Measurements from ENCODE around the gene VEZF1.
A peak's percentile ranks its signal among the peaks of the same experiment; 100 is the strongest.

Gene VEZF1

GRCh38 chr17:57940231-57940630, 47.8 kb downstream of the VEZF1 start:
- H3K27me3 ChIP-seq (ENCODE audit: control insufficient read depth, insufficient read depth, low read length), result no peaks in the 10 kb centered on the region
- no peak overlapping the region for H3K9ac ChIP-seq (ENCODE audit: low read length)
- H3K27ac ChIP-seq (ENCODE audit: low read depth, low read length), result peak overlapping the region; percentile 98
- no peaks in the 10 kb centered on the region for H3K36me3 ChIP-seq (ENCODE audit: control insufficient read depth, insufficient read depth, low read length)
- H3K4me3 ChIP-seq (ENCODE audit: low read length), result no peak overlapping the region
- H3K4me1 ChIP-seq (ENCODE audit: control insufficient read depth, insufficient read depth, low read length), result peaks cover 89% of the 10 kb centered on the region

- peak overlapping the region; percentile 98 for H3K27ac ChIP-seq (ENCODE audit: low read depth, low read length)
- H3K9ac ChIP-seq (ENCODE audit: low read length), result peak overlapping the region; percentile 12
Measured at GRCh38 chr17:57939797-57940196, 48.3 kb downstream of the VEZF1 start.

GRCh38 chr17:57938061-57938502, 50.0 kb downstream of the VEZF1 start:
- no peak overlapping the region for H3K9ac ChIP-seq (ENCODE audit: low read length)
- no peaks in the 10 kb centered on the region for H3K36me3 ChIP-seq (ENCODE audit: control insufficient read depth, insufficient read depth, low read length)
- H3K27me3 ChIP-seq (ENCODE audit: control insufficient read depth, insufficient read depth, low read length), result no peaks in the 10 kb centered on the region
- H3K4me3 ChIP-seq (ENCODE audit: low read length), result no peak overlapping the region
- peak overlapping the region; percentile 98 for H3K27ac ChIP-seq (ENCODE audit: low read depth, low read length)
- peaks cover 87% of the 10 kb centered on the region for H3K4me1 ChIP-seq (ENCODE audit: control insufficient read depth, insufficient read depth, low read length)

More at GRCh38 chr17:57939797-57940196, 48.3 kb downstream of the VEZF1 start:
- Histone ChIP-seq H3K36me3 (ENCODE audit: control insufficient read depth, insufficient read depth, low read length) (no peaks in the 10 kb centered on the region), H3K4me3 (ENCODE audit: low read length) (no peak overlapping the region), H3K4me1 (ENCODE audit: control insufficient read depth, insufficient read depth, low read length) (peaks cover 89% of the 10 kb centered on the region), H3K27me3 (ENCODE audit: control insufficient read depth, insufficient read depth, low read length) (no peaks in the 10 kb centered on the region)

- H3K9ac ChIP-seq (ENCODE audit: low read length), result no peak overlapping the region
- H3K36me3 ChIP-seq (ENCODE audit: control insufficient read depth, insufficient read depth, low read length), result no peaks in the 10 kb centered on the region
- peak overlapping the region; percentile 98 for H3K27ac ChIP-seq (ENCODE audit: low read depth, low read length)
- H3K4me3 ChIP-seq (ENCODE audit: low read length), result no peak overlapping the region
- H3K4me1 ChIP-seq (ENCODE audit: control insufficient read depth, insufficient read depth, low read length), result peaks cover 86% of the 10 kb centered on the region
- H3K27me3 ChIP-seq (ENCODE audit: control insufficient read depth, insufficient read depth, low read length), result no peaks in the 10 kb centered on the region
Measured at GRCh38 chr17:57937492-57937891, 50.6 kb downstream of the VEZF1 start.

- peaks cover 81% of the 10 kb centered on the region for H3K4me1 ChIP-seq (ENCODE audit: control insufficient read depth, insufficient read depth, low read length)
- H3K4me3 ChIP-seq (ENCODE audit: low read length), result peak overlapping the region; percentile 45
Measured at GRCh38 chr17:57935833-57936807, 51.9 kb downstream of the VEZF1 start.

GRCh38 chr17:57931488-57932137, 56.4 kb downstream of the VEZF1 start:
- Histone ChIP-seq H3K4me3 (ENCODE audit: low read length) (no peak overlapping the region), H3K9ac (ENCODE audit: low read length) (no peak overlapping the region), H3K36me3 (ENCODE audit: control insufficient read depth, insufficient read depth, low read length) (no peaks in the 10 kb centered on the region), H3K27ac (ENCODE audit: low read depth, low read length) (peak overlapping the region; percentile 5), H3K4me1 (ENCODE audit: control insufficient read depth, insufficient read depth, low read length) (peaks cover 78% of the 10 kb centered on the region), H3K27me3 (ENCODE audit: control insufficient read depth, insufficient read depth, low read length) (no peaks in the 10 kb centered on the region)

More at GRCh38 chr17:57935833-57936807, 51.9 kb downstream of the VEZF1 start:
- no peaks in the 10 kb centered on the region for H3K36me3 ChIP-seq (ENCODE audit: control insufficient read depth, insufficient read depth, low read length)
- H3K27ac ChIP-seq (ENCODE audit: low read depth, low read length), result peak overlapping the region; percentile 98
- peak overlapping the region; percentile 25 for H3K9ac ChIP-seq (ENCODE audit: low read length)
- H3K27me3 ChIP-seq (ENCODE audit: control insufficient read depth, insufficient read depth, low read length), result no peaks in the 10 kb centered on the region

GRCh38 chr17:57930239-57930638, 57.8 kb downstream of the VEZF1 start:
- no peak overlapping the region for H3K4me3 ChIP-seq (ENCODE audit: low read length)
- peaks cover 71% of the 10 kb centered on the region for H3K4me1 ChIP-seq (ENCODE audit: control insufficient read depth, insufficient read depth, low read length)
- H3K27ac ChIP-seq (ENCODE audit: low read depth, low read length), result peak overlapping the region; percentile 41
- H3K36me3 ChIP-seq (ENCODE audit: control insufficient read depth, insufficient read depth, low read length), result no peaks in the 10 kb centered on the region
- H3K9ac ChIP-seq (ENCODE audit: low read length), result no peak overlapping the region
- H3K27me3 ChIP-seq (ENCODE audit: control insufficient read depth, insufficient read depth, low read length), result no peaks in the 10 kb centered on the region

GRCh38 chr17:57929386-57929785, 58.7 kb downstream of the VEZF1 start:
- Histone ChIP-seq H3K4me3 (ENCODE audit: low read length) (no peak overlapping the region), H3K4me1 (ENCODE audit: control insufficient read depth, insufficient read depth, low read length) (peaks cover 72% of the 10 kb centered on the region), H3K9ac (ENCODE audit: low read length) (no peak overlapping the region), H3K27ac (ENCODE audit: low read depth, low read length) (peak overlapping the region; percentile 41), H3K27me3 (ENCODE audit: control insufficient read depth, insufficient read depth, low read length) (no peaks in the 10 kb centered on the region), H3K36me3 (ENCODE audit: control insufficient read depth, insufficient read depth, low read length) (no peaks in the 10 kb centered on the region)

GRCh38 chr17:57928928-57929327, 59.1 kb downstream of the VEZF1 start:
- no peak overlapping the region for H3K4me3 ChIP-seq (ENCODE audit: low read length)
- H3K9ac ChIP-seq (ENCODE audit: low read length), result no peak overlapping the region
- H3K4me1 ChIP-seq (ENCODE audit: control insufficient read depth, insufficient read depth, low read length), result peaks cover 73% of the 10 kb centered on the region
- H3K27ac ChIP-seq (ENCODE audit: low read depth, low read length), result peak overlapping the region; percentile 41
- H3K27me3 ChIP-seq (ENCODE audit: control insufficient read depth, insufficient read depth, low read length), result no peaks in the 10 kb centered on the region
- no peaks in the 10 kb centered on the region for H3K36me3 ChIP-seq (ENCODE audit: control insufficient read depth, insufficient read depth, low read length)

- no peaks in the 10 kb centered on the region for H3K36me3 ChIP-seq (ENCODE audit: control insufficient read depth, insufficient read depth, low read length)
- H3K27me3 ChIP-seq (ENCODE audit: control insufficient read depth, insufficient read depth, low read length), result no peaks in the 10 kb centered on the region
- no peak overlapping the region for H3K9ac ChIP-seq (ENCODE audit: low read length)
- H3K27ac ChIP-seq (ENCODE audit: low read depth, low read length), result peak overlapping the region; percentile 72
- H3K4me3 ChIP-seq (ENCODE audit: low read length), result peak overlapping the region; percentile 22
- H3K4me1 ChIP-seq (ENCODE audit: control insufficient read depth, insufficient read depth, low read length), result peaks cover 72% of the 10 kb centered on the region
Measured at GRCh38 chr17:57927048-57927723, 60.9 kb downstream of the VEZF1 start.

GRCh38 chr17:57926723-57927047, 61.4 kb downstream of the VEZF1 start:
- no peaks in the 10 kb centered on the region for H3K36me3 ChIP-seq (ENCODE audit: control insufficient read depth, insufficient read depth, low read length)
- peaks cover 73% of the 10 kb centered on the region for H3K4me1 ChIP-seq (ENCODE audit: control insufficient read depth, insufficient read depth, low read length)
- H3K27me3 ChIP-seq (ENCODE audit: control insufficient read depth, insufficient read depth, low read length), result no peaks in the 10 kb centered on the region
- no peak overlapping the region for H3K9ac ChIP-seq (ENCODE audit: low read length)
- H3K4me3 ChIP-seq (ENCODE audit: low read length), result no peak overlapping the region
- peak overlapping the region; percentile 72 for H3K27ac ChIP-seq (ENCODE audit: low read depth, low read length)

- no peak overlapping the region for H3K4me3 ChIP-seq (ENCODE audit: low read length)
- no peaks in the 10 kb centered on the region for H3K36me3 ChIP-seq (ENCODE audit: control insufficient read depth, insufficient read depth, low read length)
- H3K27me3 ChIP-seq (ENCODE audit: control insufficient read depth, insufficient read depth, low read length), result no peaks in the 10 kb centered on the region
- peak overlapping the region; percentile 96 for H3K27ac ChIP-seq (ENCODE audit: low read depth, low read length)
- H3K4me1 ChIP-seq (ENCODE audit: control insufficient read depth, insufficient read depth, low read length), result peaks cover 73% of the 10 kb centered on the region
- no peak overlapping the region for H3K9ac ChIP-seq (ENCODE audit: low read length)
Measured at GRCh38 chr17:57925361-57925990, 62.6 kb downstream of the VEZF1 start.
